ENCODE measurements around the gene MACF1.
A peak's percentile ranks its signal among the peaks of the same experiment; 100 is the strongest.
"Not testable (repeated sequence)": the region's sequence is repeated elsewhere in the genome, so short reads cannot be mapped to it uniquely, and the experiment has no call there.

Gene MACF1

GRCh38 chr1:39505289-39505688 lies 300.8 kb downstream of the MACF1 start:
- H3K9ac ChIP-seq, result no peak overlapping the region
- H4K20me1 ChIP-seq, result no peaks in the 10 kb centered on the region
- no peak overlapping the region for H3K27ac ChIP-seq
- no peak for TF ChIP-seq Cebpa-rat (IDR thresholded peaks at IDR 0.05)
- no peak overlapping the region for H3K4me2 ChIP-seq
- H3K9me3 ChIP-seq (replicated peaks in 1 of 11), result no peaks in the 10 kb centered on the region
- no peaks in the 10 kb centered on the region for H3K27me3 ChIP-seq
- no peak overlapping the region for H3K4me3 ChIP-seq
- peaks cover 26 to 55% (median 44%) of the 10 kb centered on the region in 10 experiments for H3K4me1 ChIP-seq
- no peaks in the 10 kb centered on the region for H3K36me3 ChIP-seq

GRCh38 chr1:39507230-39507928 lies 302.9 kb downstream of the MACF1 start:
- Histone ChIP-seq H3K4me1 (peaks cover 27 to 55% (median 47%) of the 10 kb centered on the region in 10 experiments), H3K4me3 (no peak overlapping the region), H4K20me1 (no peaks in the 10 kb centered on the region), H3K4me2 (peak overlapping the region in 10 of 11 experiments; percentile 11 to 96 (median 91); a peak in 19 of 22 replicates), H3K27me3 (0 out of 22 replicates have a peak, but pooled peaks cover 0 to 3% (median 0%) of the 10 kb centered on the region in 11 experiments), H3K9ac (no peak overlapping the region), H3K9me3 (replicated peaks in 1 of 11) (no peaks in the 10 kb centered on the region), H3K27ac (no peak overlapping the region), H3K36me3 (no peaks in the 10 kb centered on the region)
- no peak for TF ChIP-seq Cebpa-rat (IDR thresholded peaks at IDR 0.05)

- Histone ChIP-seq H3K9me3 (replicated peaks in 1 of 11) (no peaks in the 10 kb centered on the region), H3K27ac (peak overlapping the region in 9 of 11 experiments; percentile 44 to 78 (median 70); a peak in 14 of 22 replicates), H3K27me3 (peaks cover 0 to 3% (median 0%) of the 10 kb centered on the region in 11 experiments; a peak in 3 of 22 replicates), H3K4me3 (peak overlapping the region in 1 of 10 experiments; percentile 58; a peak in 1 of 20 replicates), H3K4me1 (peaks cover 27 to 55% (median 47%) of the 10 kb centered on the region in 10 experiments), H3K4me2 (peak overlapping the region; percentile 67 to 96 (median 91)), H3K9ac (peak overlapping the region in 8 of 11 experiments; percentile 8 to 72 (median 62); a peak in 9 of 22 replicates), H3K36me3 (no peaks in the 10 kb centered on the region), H4K20me1 (no peaks in the 10 kb centered on the region)
- no peak for TF ChIP-seq Cebpa-rat (IDR thresholded peaks at IDR 0.05)
Observed at GRCh38 chr1:39508266-39508665, 303.8 kb downstream of the MACF1 start.

GRCh38 chr1:39508857-39509305 lies 304.4 kb downstream of the MACF1 start:
- TF ChIP-seq Cebpa-rat (IDR thresholded peaks at IDR 0.05), result no peak
- Histone ChIP-seq H3K4me2 (peak overlapping the region; percentile 67 to 96 (median 91)), H4K20me1 (no peaks in the 10 kb centered on the region), H3K4me3 (peak overlapping the region in 6 of 10 experiments; percentile 25 to 58 (median 41); a peak in 6 of 20 replicates), H3K36me3 (no peaks in the 10 kb centered on the region), H3K9me3 (replicated peaks in 1 of 11) (no peaks in the 10 kb centered on the region), H3K9ac (peak overlapping the region in 9 of 11 experiments; percentile 29 to 72 (median 65); a peak in 15 of 22 replicates), H3K4me1 (peaks cover 27 to 55% (median 47%) of the 10 kb centered on the region in 10 experiments), H3K27me3 (peaks cover 0 to 7% (median 3%) of the 10 kb centered on the region in 11 experiments; a peak in 10 of 22 replicates), H3K27ac (peak overlapping the region in 9 of 11 experiments; percentile 44 to 78 (median 70); a peak in 17 of 22 replicates)

- no peaks in the 10 kb centered on the region for H4K20me1 ChIP-seq
- no peaks in the 10 kb centered on the region for H3K9me3 ChIP-seq (replicated peaks in 1 of 11)
- peak overlapping the region in 9 of 11 experiments; percentile 29 to 72 (median 65); a peak in 16 of 22 replicates for H3K9ac ChIP-seq
- peaks cover 4 to 12% (median 6%) of the 10 kb centered on the region in 11 experiments for H3K27me3 ChIP-seq
- no peaks in the 10 kb centered on the region for H3K36me3 ChIP-seq
- no peak for TF ChIP-seq Cebpa-rat (IDR thresholded peaks at IDR 0.05)
- peak overlapping the region in 7 of 10 experiments; percentile 25 to 58 (median 45); a peak in 11 of 20 replicates for H3K4me3 ChIP-seq
- H3K27ac ChIP-seq, result peak overlapping the region in 9 of 11 experiments; percentile 44 to 78 (median 70); a peak in 17 of 22 replicates
- peaks cover 27 to 55% (median 47%) of the 10 kb centered on the region in 10 experiments for H3K4me1 ChIP-seq
- peak overlapping the region; percentile 67 to 96 (median 91) for H3K4me2 ChIP-seq
Observed at GRCh38 chr1:39509360-39510009, 305.0 kb downstream of the MACF1 start.

- H3K9me3 ChIP-seq (replicated peaks in 1 of 11); H4K20me1 ChIP-seq; H3K36me3 ChIP-seq; H3K4me3 ChIP-seq: not testable (repeated sequence)
- Histone ChIP-seq H3K4me2 (peak overlapping the region in 10 of 11 experiments; percentile 46 to 90 (median 83); a peak in 20 of 22 replicates), H3K4me1 (peaks cover 27 to 53% (median 48%) of the 10 kb centered on the region in 10 experiments), H3K9ac (peak overlapping the region in 4 of 11 experiments; percentile 21 to 39 (median 32); a peak in 5 of 22 replicates), H3K27me3 (peaks cover 9 to 22% (median 16%) of the 10 kb centered on the region in 11 experiments), H3K27ac (peak overlapping the region in 6 of 11 experiments; percentile 21 to 64 (median 44); a peak in 8 of 22 replicates)
Observed at GRCh38 chr1:39510570-39511186, 306.2 kb downstream of the MACF1 start.

- Histone ChIP-seq H3K4me1 (peaks cover 27 to 46% (median 43%) of the 10 kb centered on the region in 10 experiments), H3K27me3 (peaks cover 9 to 27% (median 17%) of the 10 kb centered on the region in 11 experiments)
- not testable (repeated sequence) for H3K9ac ChIP-seq; H3K9me3 ChIP-seq (replicated peaks in 1 of 11); H3K4me2 ChIP-seq; H3K36me3 ChIP-seq; H4K20me1 ChIP-seq; H3K27ac ChIP-seq; H3K4me3 ChIP-seq
Observed at GRCh38 chr1:39511477-39511876, 307.0 kb downstream of the MACF1 start.

- not testable (repeated sequence) for H3K4me2 ChIP-seq; H3K9me3 ChIP-seq (replicated peaks in 1 of 11); H3K9ac ChIP-seq; H3K27ac ChIP-seq; H4K20me1 ChIP-seq; H3K36me3 ChIP-seq; H3K4me3 ChIP-seq
- Histone ChIP-seq H3K27me3 (peaks cover 9 to 28% (median 18%) of the 10 kb centered on the region in 11 experiments), H3K4me1 (peaks cover 27 to 37% (median 35%) of the 10 kb centered on the region in 10 experiments)
Observed at GRCh38 chr1:39512234-39512847, 307.8 kb downstream of the MACF1 start.

- H3K4me3 ChIP-seq, result peak overlapping the region in 2 of 10 experiments; percentile 7 to 33; a peak in 1 of 20 replicates
- H3K27ac ChIP-seq; H3K9me3 ChIP-seq (replicated peaks in 1 of 11); H3K36me3 ChIP-seq; H4K20me1 ChIP-seq; H3K9ac ChIP-seq: not testable (repeated sequence)
- peak overlapping the region in 7 of 11 experiments; percentile 12 to 48 (median 27); a peak in 8 of 22 replicates for H3K4me2 ChIP-seq
- peaks cover 9 to 28% (median 18%) of the 10 kb centered on the region in 11 experiments for H3K27me3 ChIP-seq
- H3K4me1 ChIP-seq, result peaks cover 9 to 14% (median 12%) of the 10 kb centered on the region in 10 experiments
Observed at GRCh38 chr1:39514710-39515124, 310.2 kb downstream of the MACF1 start.

GRCh38 chr1:39515131-39516086 lies 310.9 kb downstream of the MACF1 start:
- H3K36me3 ChIP-seq; H3K27ac ChIP-seq; H3K9ac ChIP-seq; H3K4me1 ChIP-seq; H4K20me1 ChIP-seq; H3K9me3 ChIP-seq (replicated peaks in 1 of 11): not testable (repeated sequence)
- Histone ChIP-seq H3K4me3 (peak overlapping the region in 7 of 10 experiments; percentile 21 to 61 (median 39); a peak in 7 of 20 replicates), H3K27me3 (peaks cover 9 to 28% (median 18%) of the 10 kb centered on the region in 11 experiments), H3K4me2 (peak overlapping the region; percentile 25 to 76 (median 54); a peak in 17 of 22 replicates)

- not testable (repeated sequence) for H3K4me2 ChIP-seq; H3K9ac ChIP-seq; H3K4me3 ChIP-seq; H4K20me1 ChIP-seq; H3K4me1 ChIP-seq; H3K27ac ChIP-seq; H3K36me3 ChIP-seq; H3K9me3 ChIP-seq (replicated peaks in 1 of 11)
- H3K27me3 ChIP-seq, result peaks cover 6 to 28% (median 18%) of the 10 kb centered on the region in 11 experiments
Observed at GRCh38 chr1:39516841-39517240, 312.3 kb downstream of the MACF1 start.

All from BLaER1 treated with 17β-estradiol and CSF1 and Interleukin-3, amounts not matched to agents 10 nM and 100 nM (cell line).